ENCODE measurements around the gene BSND. TPM values are rescaled to one million over a fixed set of nuclear protein-coding genes. Genes with fewer than 3 reads are reported as not detected.
A peak's percentile ranks its signal among the peaks of the same experiment; 100 is the strongest.

Gene BSND
- total and polyA plus RNA-seq, 9 donors: 0.03 to 0.07 (median 0.03) TPM; not detected in 6

DNA sequence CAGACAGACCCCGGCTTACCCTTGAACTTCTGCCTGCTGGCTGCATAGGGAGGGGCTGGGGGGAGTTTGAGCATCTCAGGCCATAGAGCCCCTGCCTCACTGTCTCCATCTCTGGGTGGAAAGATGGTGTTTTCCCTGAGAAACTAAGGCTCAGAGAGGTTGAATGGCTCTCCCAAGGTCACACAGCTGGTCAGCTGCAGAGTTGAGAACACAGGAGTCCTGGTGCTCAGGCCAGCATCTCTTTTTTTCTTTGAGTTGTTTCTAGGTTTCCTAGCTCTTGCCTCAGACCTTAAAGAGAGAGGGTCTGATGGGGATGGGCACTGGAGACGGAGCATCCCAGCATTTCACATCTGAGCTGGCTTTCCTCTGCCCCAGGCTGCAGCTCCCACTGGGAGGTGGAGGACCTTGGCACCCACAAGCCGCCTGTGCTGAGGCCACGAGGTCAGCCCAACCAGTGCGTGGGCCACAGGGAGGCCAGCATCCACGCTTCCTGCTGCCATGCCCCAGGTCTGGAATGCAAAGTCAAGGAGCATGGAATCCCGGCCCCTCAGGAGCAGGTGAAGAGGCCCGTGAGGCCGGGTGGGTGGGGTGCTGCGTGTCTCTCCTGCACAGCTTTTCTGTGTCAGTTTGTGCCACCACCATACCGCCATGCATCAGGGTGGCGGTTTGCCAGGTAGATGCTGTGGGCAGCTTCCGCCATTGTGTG is 62.4 kb downstream of the BSND start:
- no peak for DNase-seq
- Histone ChIP-seq H3K27me3 (ENCODE audit: control insufficient read depth, insufficient read depth, low read length) (no peaks in the 10 kb centered on the region), H3K4me3 (ENCODE audit: low read length) (no peak overlapping the region), H3K27ac (ENCODE audit: low read length) (peak overlapping the region; percentile 43), H3K4me1 (ENCODE audit: control insufficient read depth, insufficient read depth, low read length) (peaks cover 56% of the 10 kb centered on the region), H3K36me3 (ENCODE audit: control insufficient read depth, insufficient read depth, low read length) (peaks cover 4% of the 10 kb centered on the region), H3K9me3 (replicated peaks; ENCODE audit: control insufficient read depth, low read depth, low read length) (no peaks in the 10 kb centered on the region)
- 77% methylated on average over 9 of the region's 13 CpGs for WGBS (ENCODE audit: insufficient coverage)

Other genes starting within 250 kb of the BSND start
- 6.4 TPM for gene PARS2, start 234.4 kb upstream of the BSND start, total RNA-seq
- gene PARS2, start 234.4 kb upstream of the BSND start, polyA plus RNA-seq (ENCODE audit: insufficient read depth in 1 of 8, insufficient read length in 8 of 8, low replicate concordance in 1 of 8): 1 to 10 TPM; 4.1 to 5.5 (median 4.6) TPM
- gene TTC22, start 197.6 kb upstream of the BSND start, total RNA-seq: 0.09 TPM
- 1 to 10 TPM in 2 of 8 donors, under 1 TPM in 5, not detected in 1; 0.04 to 1.7 (median 0.15) TPM for gene TTC22, start 197.6 kb upstream of the BSND start, polyA plus RNA-seq (ENCODE audit: insufficient read depth in 1 of 8, insufficient read length in 8 of 8, low replicate concordance in 1 of 8)
- gene DHCR24, start 111.7 kb upstream of the BSND start, total RNA-seq: 12.2 TPM
- gene DHCR24, start 111.7 kb upstream of the BSND start, polyA plus RNA-seq (ENCODE audit: insufficient read depth in 1 of 8, insufficient read length in 8 of 8, low replicate concordance in 1 of 8): 10 to 100 TPM; 17.7 to 32.7 (median 24.5) TPM
- 0.04 TPM for gene TMEM61, start 18.3 kb upstream of the BSND start, total RNA-seq
- gene TMEM61, start 18.3 kb upstream of the BSND start, polyA plus RNA-seq (ENCODE audit: insufficient read depth in 1 of 8, insufficient read length in 8 of 8, low replicate concordance in 1 of 8): under 1 TPM in 2 of 8 donors, not detected in 6; 0.11 to 0.56 TPM
- 3.1 TPM for gene PCSK9, start 40.6 kb downstream of the BSND start, total RNA-seq
- 10 to 100 TPM in 1 of 8 donors, 1 to 10 TPM in 7; 3.9 to 12.7 (median 5.4) TPM for gene PCSK9, start 40.6 kb downstream of the BSND start, polyA plus RNA-seq (ENCODE audit: insufficient read depth in 1 of 8, insufficient read length in 8 of 8, low replicate concordance in 1 of 8)
- gene USP24, start 216.4 kb downstream of the BSND start, total RNA-seq: 41.2 TPM
- 10 to 100 TPM; 31.0 to 54.1 (median 35.0) TPM for gene USP24, start 216.4 kb downstream of the BSND start, polyA plus RNA-seq (ENCODE audit: insufficient read depth in 1 of 8, insufficient read length in 8 of 8, low replicate concordance in 1 of 8)

Measured in muscle of leg (tissue), 11 donors.